ENCODE data around the gene PEX7. TPM values are rescaled to one million over a fixed set of nuclear protein-coding genes. Genes with fewer than 3 reads are reported as not detected.

The PEX7 gene
- total and polyA plus RNA-seq, 2 experiments from 2014 or later: 13.7 to 15.7 TPM

DNA sequence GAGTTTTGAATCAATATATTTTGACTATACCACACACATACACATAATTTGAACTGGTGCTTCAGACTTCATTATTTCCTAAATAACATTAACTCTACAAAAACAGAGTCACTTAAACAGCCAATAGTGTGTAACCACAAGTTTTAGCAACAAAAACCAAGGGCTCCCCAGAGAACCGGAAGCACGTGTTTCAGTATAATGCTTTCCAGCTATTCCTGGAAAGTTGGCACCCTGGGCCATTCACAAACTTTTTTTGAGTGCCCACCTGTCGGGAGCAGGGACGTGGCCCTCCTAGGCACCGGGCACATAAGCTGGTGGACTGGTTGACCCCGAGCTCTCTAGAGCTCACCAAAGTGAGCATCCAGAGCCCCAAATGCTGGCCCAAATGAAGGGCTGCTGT is 97.8 kb downstream of the PEX7 start:
- Histone ChIP-seq H3K27me3 (peaks cover 71% of the 10 kb centered on the region), H3K4me3 (peak overlapping the region; percentile 50), H3K9me3 (ENCODE audit: low read depth) (no peaks in the 10 kb centered on the region), H3K4me1 (ENCODE audit: low read depth) (no peaks in the 10 kb centered on the region), H3K27ac (no peak overlapping the region), H3K36me3 (no peaks in the 10 kb centered on the region)
- DNase-seq (ENCODE audit: low read depth in 1 of 2, low spot score in 1 of 2): peak in 1 of 2 donors; percentile 25
- TF ChIP-seq CTCF (IDR thresholded peaks at IDR 0.05; ENCODE audit: low read depth, low read length): no peak

DNA sequence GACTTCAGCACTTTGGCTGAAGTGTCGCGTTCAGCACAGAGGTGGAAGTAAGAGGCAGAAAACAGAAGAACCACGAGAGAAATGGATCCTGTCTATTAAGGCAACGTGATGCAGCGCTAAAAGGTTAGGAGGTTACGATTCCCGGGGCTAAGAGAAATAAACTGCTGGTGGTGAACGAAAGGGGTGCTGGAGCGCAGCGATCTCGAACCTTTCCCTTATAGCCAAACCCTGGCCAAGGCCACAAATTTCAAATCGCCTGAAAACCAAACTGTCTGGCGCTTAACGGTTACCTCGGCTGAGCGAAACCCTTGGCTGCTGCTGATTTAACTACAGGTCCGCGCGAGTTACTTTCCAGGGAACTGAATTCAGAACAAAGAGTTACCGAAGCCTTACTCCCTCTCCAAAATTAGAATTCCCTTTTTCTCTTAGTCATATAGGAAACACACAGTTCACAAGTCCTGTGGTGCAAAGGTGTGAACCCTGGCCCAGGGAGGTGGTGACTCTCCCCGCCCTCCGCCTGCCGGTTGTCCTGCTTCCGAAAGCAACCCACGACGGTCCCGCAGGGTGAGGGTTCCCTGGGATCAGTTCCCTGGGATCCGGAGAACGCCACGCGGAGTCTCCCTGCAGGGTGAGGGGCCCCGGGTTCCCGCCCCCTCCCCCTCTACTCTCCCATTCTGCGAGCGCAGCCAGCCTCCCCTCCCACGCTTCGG is 98.4 kb downstream of the PEX7 start:
- Histone ChIP-seq H3K36me3 (no peaks in the 10 kb centered on the region), H3K27ac (no peak overlapping the region), H3K9me3 (ENCODE audit: low read depth) (no peaks in the 10 kb centered on the region), H3K4me3 (peak overlapping the region; percentile 50), H3K4me1 (ENCODE audit: low read depth) (no peaks in the 10 kb centered on the region), H3K27me3 (peaks cover 77% of the 10 kb centered on the region)
- DNase-seq (ENCODE audit: low read depth in 1 of 2, low spot score in 1 of 2): peak; percentile 10 to 21
- TF ChIP-seq CTCF (IDR thresholded peaks at IDR 0.05; ENCODE audit: low read depth, low read length): no peak

- no peaks in the 10 kb centered on the region for H3K4me1 ChIP-seq (ENCODE audit: low read depth)
- no peak overlapping the region for H3K27ac ChIP-seq
- no peak for TF ChIP-seq CTCF (IDR thresholded peaks at IDR 0.05; ENCODE audit: low read depth, low read length)
- DNase-seq (ENCODE audit: low read depth in 1 of 2, low spot score in 1 of 2): peak in 1 of 2 donors; percentile 52
- no peaks in the 10 kb centered on the region for H3K9me3 ChIP-seq (ENCODE audit: low read depth)
- H3K4me3 ChIP-seq: peak overlapping the region; percentile 50
- H3K27me3 ChIP-seq: peaks cover 81% of the 10 kb centered on the region
- H3K36me3 ChIP-seq: no peaks in the 10 kb centered on the region
Observed at GRCh38 chr6:136921381-136921935, 99.1 kb downstream of the PEX7 start.

- DNase-seq (ENCODE audit: low read depth in 1 of 2, low spot score in 1 of 2): peak; percentile 21 to 59
- Histone ChIP-seq H3K27ac (no peak within 1 kb of the TSS), H3K4me3 (peak within 1 kb of the TSS; percentile 50), H3K27me3 (peaks cover 81% of the 10 kb centered on the region), H3K4me1 (ENCODE audit: low read depth) (no peaks in the 10 kb centered on the region), H3K36me3 (no peaks in the 10 kb centered on the region), H3K9me3 (ENCODE audit: low read depth) (no peaks in the 10 kb centered on the region)
- no peak for TF ChIP-seq CTCF (IDR thresholded peaks at IDR 0.05; ENCODE audit: low read depth, low read length)
Observed at GRCh38 chr6:136921936-136922684, 99.7 kb downstream of the PEX7 start, which contains the start of gene SLC35D3. Gene SLC35D3 (plus strand): TSS chr6:136922301. CDS start chr6:136922429, 128 bp downstream.

GRCh38 chr6:136922685-136923006 is 100.3 kb downstream of the PEX7 start:
- DNase-seq (ENCODE audit: low read depth in 1 of 2, low spot score in 1 of 2): no peak
- H3K27me3 ChIP-seq: peaks cover 81% of the 10 kb centered on the region
- H3K4me3 ChIP-seq: peak overlapping the region; percentile 50
- H3K36me3 ChIP-seq: no peaks in the 10 kb centered on the region
- no peaks in the 10 kb centered on the region for H3K9me3 ChIP-seq (ENCODE audit: low read depth)
- no peak overlapping the region for H3K27ac ChIP-seq
- TF ChIP-seq CTCF (IDR thresholded peaks at IDR 0.05; ENCODE audit: low read depth, low read length): no peak
- H3K4me1 ChIP-seq (ENCODE audit: low read depth): no peaks in the 10 kb centered on the region
